Suprapubic skin (tissue), 4 donors: ENCODE results near the gene STARD10.

ENCODE experiments used
- POLR2A ChIP-seq, 2 donors: fragments of 450-650 bp; IDR thresholded peaks; one replicate each; pipeline ENCODE4 v1.6.1; 2017; ENCODE audit warnings: antibody characterized with exemption in 2 of 2, mild to moderate bottlenecking in 2 of 2, moderate library complexity in 2 of 2
- POLR2AphosphoS5 ChIP-seq, 3 donors: sonication (generic); formaldehyde crosslinking; IDR thresholded peaks; one replicate each; pipeline ENCODE4 v1.6.1; 2017; ENCODE audit warnings: antibody characterized with exemption in 3 of 3
- TF ChIP-seq, protein P1 (sequence below), 2 donors: fragments of 200-600 bp in 1 of 2; fragments of 450-650 bp in 1 of 2; sonication (generic) in 1 of 2; IDR thresholded peaks; one replicate each; pipeline ENCODE4 v1.5.1; 2016 to 2019; ENCODE audit warnings: antibody characterized with exemption in 2 of 2, mild to moderate bottlenecking in 1 of 2, moderate library complexity in 1 of 2

- TF ChIP-seq, protein P1, sequence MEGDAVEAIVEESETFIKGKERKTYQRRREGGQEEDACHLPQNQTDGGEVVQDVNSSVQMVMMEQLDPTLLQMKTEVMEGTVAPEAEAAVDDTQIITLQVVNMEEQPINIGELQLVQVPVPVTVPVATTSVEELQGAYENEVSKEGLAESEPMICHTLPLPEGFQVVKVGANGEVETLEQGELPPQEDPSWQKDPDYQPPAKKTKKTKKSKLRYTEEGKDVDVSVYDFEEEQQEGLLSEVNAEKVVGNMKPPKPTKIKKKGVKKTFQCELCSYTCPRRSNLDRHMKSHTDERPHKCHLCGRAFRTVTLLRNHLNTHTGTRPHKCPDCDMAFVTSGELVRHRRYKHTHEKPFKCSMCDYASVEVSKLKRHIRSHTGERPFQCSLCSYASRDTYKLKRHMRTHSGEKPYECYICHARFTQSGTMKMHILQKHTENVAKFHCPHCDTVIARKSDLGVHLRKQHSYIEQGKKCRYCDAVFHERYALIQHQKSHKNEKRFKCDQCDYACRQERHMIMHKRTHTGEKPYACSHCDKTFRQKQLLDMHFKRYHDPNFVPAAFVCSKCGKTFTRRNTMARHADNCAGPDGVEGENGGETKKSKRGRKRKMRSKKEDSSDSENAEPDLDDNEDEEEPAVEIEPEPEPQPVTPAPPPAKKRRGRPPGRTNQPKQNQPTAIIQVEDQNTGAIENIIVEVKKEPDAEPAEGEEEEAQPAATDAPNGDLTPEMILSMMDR (IDR thresholded peaks at IDR 0.05): no peak
- TF ChIP-seq POLR2A (IDR thresholded peaks at IDR 0.05): no peak
- no peak for TF ChIP-seq POLR2AphosphoS5 (IDR thresholded peaks at IDR 0.05)
Measured at GRCh38 chr11:72788241-72788640, 5.6 kb downstream of the STARD10 start.
